Activated naive CD4-positive, alpha-beta T cell treated with anti-CD3 and anti-CD28 coated beads for 36 hours (primary cell): Measurements from ENCODE around the gene ATP2A3. TPM values are rescaled to one million over a fixed set of nuclear protein-coding genes. Genes with fewer than 3 reads are reported as not detected.

ENCODE experiments used
- CTCF ChIA-PET: fragments of 350-600 bp; sonication (Branson Sonifier 250); formaldehyde crosslinking; loops from one replicate; lab custom pipeline; 2021; ENCODE audit warnings: antibody characterized with exemption; lab: Charles Lee
- DNase-seq: peaks from one replicate; pipeline ENCODE4 v3.0.0-alpha.2; 2020
- H3K27ac Mint-ChIP-seq: one replicate; pipeline ENCODE4 v1.8.0; 2021; ENCODE audit warnings: mild to moderate bottlenecking, mixed read lengths
- H3K27me3 Mint-ChIP-seq: one replicate; pipeline ENCODE4 v1.8.0; 2021; ENCODE audit warnings: low read depth, mixed read lengths
- H3K36me3 Mint-ChIP-seq: one replicate; pipeline ENCODE4 v1.8.0; 2021; ENCODE audit warnings: low read depth, mixed read lengths
- H3K4me1 Mint-ChIP-seq: one replicate; pipeline ENCODE4 v1.8.0; 2021; ENCODE audit warnings: low read depth, mixed read lengths
- H3K4me3 Mint-ChIP-seq: one replicate; pipeline ENCODE4 v1.8.0; 2021; ENCODE audit warnings: mild to moderate bottlenecking, moderate library complexity, mixed read lengths
- H3K9me3 Mint-ChIP-seq: one replicate; pipeline ENCODE4 v1.8.0; 2021; ENCODE audit warnings: mixed read lengths
- intact Hi-C: fragments of 100-400 bp; cut with micrococcal nuclease; formaldehyde crosslinking; loops from one replicate; pipeline ENCODE4 v1.15.1; 2023
- total RNA-seq, 2 experiments: library from RNA; stranded (reverse); gene quantifications; one replicate each; pipeline ENCODE4 v1.2.3, GENCODE V29; 2021

The ATP2A3 gene
- total RNA-seq, 2 experiments from 2014 or later, result 75.5 to 76.4 TPM

GRCh38 chr17:3889325-3890012 is 74.8 kb downstream of the ATP2A3 start:
- no peaks in the 10 kb centered on the region for H3K36me3 Mint-ChIP-seq
- DNase-seq, result no peak
- H3K4me1 Mint-ChIP-seq, result peaks cover 51% of the 10 kb centered on the region
- H3K4me3 Mint-ChIP-seq, result no peak overlapping the region
- no peak overlapping the region for H3K27ac Mint-ChIP-seq
- CTCF ChIA-PET, result interaction anchor here (0.6 to 1.4 kb wide), 5 partner anchors 24 to 148 kb away, joined by 3 to 7 read pairs (median 3); no protein-coding TSS in a partner anchor
- no peaks in the 10 kb centered on the region for H3K9me3 Mint-ChIP-seq
- intact Hi-C loops, result no loop called here
- no peaks in the 10 kb centered on the region for H3K27me3 Mint-ChIP-seq

GRCh38 chr17:3888343-3889171 is 75.7 kb downstream of the ATP2A3 start:
- CTCF ChIA-PET, result interaction anchor here (1.2 kb wide), 1 partner anchor 22 kb away, joined by 3 read pairs; no protein-coding TSS in a partner anchor
- Mint-ChIP-seq H3K9me3 (no peaks in the 10 kb centered on the region), H3K27ac (no peak overlapping the region), H3K27me3 (no peaks in the 10 kb centered on the region), H3K36me3 (no peaks in the 10 kb centered on the region), H3K4me3 (no peak overlapping the region), H3K4me1 (peaks cover 46% of the 10 kb centered on the region)
- no peak for DNase-seq
- intact Hi-C loops, result no loop called here

- H3K4me1 Mint-ChIP-seq, result peaks cover 43% of the 10 kb centered on the region
- intact Hi-C loops, result no loop called here
- DNase-seq, result no peak
- H3K27ac Mint-ChIP-seq, result no peak overlapping the region
- no peak overlapping the region for H3K4me3 Mint-ChIP-seq
- H3K36me3 Mint-ChIP-seq, result no peaks in the 10 kb centered on the region
- CTCF ChIA-PET, result interaction anchor here (1.2 kb wide), 2 partner anchors 23 to 60 kb away, joined by 3 read pairs; no protein-coding TSS in a partner anchor
- no peaks in the 10 kb centered on the region for H3K27me3 Mint-ChIP-seq
- no peaks in the 10 kb centered on the region for H3K9me3 Mint-ChIP-seq
Observed at GRCh38 chr17:3887804-3888203, 76.4 kb downstream of the ATP2A3 start.

- H3K9me3 Mint-ChIP-seq, result no peaks in the 10 kb centered on the region
- H3K27ac Mint-ChIP-seq, result peak overlapping the region; percentile 32
- intact Hi-C loops, result no loop called here
- no peaks in the 10 kb centered on the region for H3K27me3 Mint-ChIP-seq
- no peak overlapping the region for H3K4me3 Mint-ChIP-seq
- CTCF ChIA-PET, result interaction anchor here (1.2 kb wide), 1 partner anchor 60 kb away, joined by 3 read pairs; no protein-coding TSS in a partner anchor
- DNase-seq, result no peak
- no peaks in the 10 kb centered on the region for H3K36me3 Mint-ChIP-seq
- peaks cover 43% of the 10 kb centered on the region for H3K4me1 Mint-ChIP-seq
Observed at GRCh38 chr17:3887394-3887793, 76.8 kb downstream of the ATP2A3 start.

- Mint-ChIP-seq H3K27me3 (no peaks in the 10 kb centered on the region), H3K36me3 (no peaks in the 10 kb centered on the region), H3K4me1 (peaks cover 39% of the 10 kb centered on the region), H3K9me3 (no peaks in the 10 kb centered on the region), H3K4me3 (no peak overlapping the region), H3K27ac (peak overlapping the region; percentile 32)
- intact Hi-C loops, result no loop called here
- DNase-seq, result peak; percentile 17
- CTCF ChIA-PET, result interaction anchor here (1.2 kb wide), 1 partner anchor 59 kb away, joined by 3 read pairs; no protein-coding TSS in a partner anchor
Observed at GRCh38 chr17:3886776-3887175, 77.5 kb downstream of the ATP2A3 start.

- intact Hi-C loops, result no loop called here
- H3K36me3 Mint-ChIP-seq, result no peaks in the 10 kb centered on the region
- CTCF ChIA-PET, result interaction anchor here (1.0 kb wide), 1 partner anchor 25 kb away, joined by 3 read pairs; no protein-coding TSS in a partner anchor
- H3K27me3 Mint-ChIP-seq, result no peaks in the 10 kb centered on the region
- peaks cover 31% of the 10 kb centered on the region for H3K4me1 Mint-ChIP-seq
- no peak overlapping the region for H3K27ac Mint-ChIP-seq
- no peak for DNase-seq
- no peaks in the 10 kb centered on the region for H3K9me3 Mint-ChIP-seq
- no peak overlapping the region for H3K4me3 Mint-ChIP-seq
Observed at GRCh38 chr17:3885970-3886369, 78.3 kb downstream of the ATP2A3 start.

- no peaks in the 10 kb centered on the region for H3K36me3 Mint-ChIP-seq
- CTCF ChIA-PET, result interaction anchor here (0.6 to 1.6 kb wide), 4 partner anchors 21 to 147 kb away, joined by 3 to 5 read pairs (median 3); partner anchors contain the start of gene NCBP3
Observed at GRCh38 chr17:3885271-3885670, 79.0 kb downstream of the ATP2A3 start.

GRCh38 chr17:3884188-3884587 is 80.0 kb downstream of the ATP2A3 start:
- H3K27me3 Mint-ChIP-seq, result no peaks in the 10 kb centered on the region
- CTCF ChIA-PET, result interaction anchor here (0.8 to 1.6 kb wide), 3 partner anchors 20 to 146 kb away, joined by 3 to 5 read pairs (median 3); no protein-coding TSS in a partner anchor
- H3K4me3 Mint-ChIP-seq, result no peak overlapping the region
- intact Hi-C loops, result no loop called here
- H3K9me3 Mint-ChIP-seq, result no peaks in the 10 kb centered on the region
- H3K27ac Mint-ChIP-seq, result no peak overlapping the region
- DNase-seq, result no peak
- peaks cover 24% of the 10 kb centered on the region for H3K4me1 Mint-ChIP-seq
- H3K36me3 Mint-ChIP-seq, result peaks cover under 1% of the 10 kb centered on the region

More at GRCh38 chr17:3885271-3885670, 79.0 kb downstream of the ATP2A3 start:
- intact Hi-C loops, result no loop called here
- DNase-seq, result no peak
- Mint-ChIP-seq H3K27ac (no peak overlapping the region), H3K9me3 (no peaks in the 10 kb centered on the region), H3K4me3 (no peak overlapping the region), H3K4me1 (peaks cover 27% of the 10 kb centered on the region), H3K27me3 (no peaks in the 10 kb centered on the region)

GRCh38 chr17:3882276-3882675 is 82.0 kb downstream of the ATP2A3 start:
- CTCF ChIA-PET, result no interaction called here
- H3K4me1 Mint-ChIP-seq, result peaks cover 13% of the 10 kb centered on the region
- no peak for DNase-seq
- H3K36me3 Mint-ChIP-seq, result peaks cover 1% of the 10 kb centered on the region
- intact Hi-C loops, result no loop called here
- H3K9me3 Mint-ChIP-seq, result no peaks in the 10 kb centered on the region
- no peaks in the 10 kb centered on the region for H3K27me3 Mint-ChIP-seq
- H3K27ac Mint-ChIP-seq, result no peak overlapping the region
- H3K4me3 Mint-ChIP-seq, result no peak overlapping the region

GRCh38 chr17:3880983-3881382 is 83.3 kb downstream of the ATP2A3 start:
- intact Hi-C loops, result no loop called here
- Mint-ChIP-seq H3K4me3 (no peak overlapping the region), H3K9me3 (no peaks in the 10 kb centered on the region), H3K4me1 (peaks cover under 1% of the 10 kb centered on the region), H3K36me3 (peaks cover 5% of the 10 kb centered on the region), H3K27ac (no peak overlapping the region), H3K27me3 (no peaks in the 10 kb centered on the region)
- CTCF ChIA-PET, result interaction anchor here (0.5 kb wide), 1 partner anchor 26 kb away, joined by 3 read pairs; no protein-coding TSS in a partner anchor
- no peak for DNase-seq

- DNase-seq, result no peak
- Mint-ChIP-seq H3K4me1 (no peaks in the 10 kb centered on the region), H3K9me3 (no peaks in the 10 kb centered on the region), H3K4me3 (no peak overlapping the region), H3K36me3 (peaks cover 8% of the 10 kb centered on the region), H3K27me3 (no peaks in the 10 kb centered on the region), H3K27ac (no peak overlapping the region)
- CTCF ChIA-PET, result interaction anchor here (0.6 to 0.9 kb wide), 3 partner anchors 16 to 33 kb away, joined by 3 to 4 read pairs (median 3); partner anchors contain the start of gene NCBP3
- intact Hi-C loops, result no loop called here
Observed at GRCh38 chr17:3879591-3880417, 84.4 kb downstream of the ATP2A3 start.
